C4-2B (cell line): ENCODE results near the gene AGPS.
"Not testable (repeated sequence)": the region's sequence is repeated elsewhere in the genome, so short reads cannot be mapped to it uniquely, and the experiment has no call there.

Experiments used
- CTCF ChIP-seq: fragments of 450-650 bp; conservative IDR thresholded peaks from 2 replicates; pipeline ENCODE4 v1.5.1; 2017; ENCODE audit warnings: mild to moderate bottlenecking
- ZFX ChIP-seq: fragments of 450-650 bp; IDR thresholded peaks from 2 replicates; pipeline ENCODE4 v1.6.1; 2017

DNA sequence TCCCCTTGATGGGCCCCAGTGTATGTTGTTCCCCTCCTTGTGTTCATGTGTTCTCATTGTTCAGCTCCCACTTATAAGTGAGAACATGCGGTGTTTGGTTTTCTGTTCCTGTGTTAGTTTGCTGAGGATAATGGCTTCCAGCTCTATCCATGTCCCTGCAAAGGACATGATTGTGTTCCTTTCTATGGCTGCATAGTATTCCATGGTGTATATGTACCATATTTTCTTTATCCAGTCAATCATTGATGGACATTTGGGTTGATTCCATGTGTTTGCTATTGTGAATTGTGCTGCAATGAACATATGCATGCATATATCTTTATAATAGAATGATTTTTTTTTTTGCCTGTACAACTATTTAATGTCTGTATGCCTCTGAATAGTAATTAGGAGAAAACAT, 31.5 kb downstream of the AGPS start:
- TF ChIP-seq CTCF, ZFX: not testable (repeated sequence)
